BLaER1 (cell line): ENCODE measurements around the gene MGAT2.
"Not testable (repeated sequence)": the region's sequence is repeated elsewhere in the genome, so short reads cannot be mapped to it uniquely, and the experiment has no call there.

Source experiments
- H3K27ac ChIP-seq: shearing (Covaris generic); formaldehyde crosslinking; 2 replicates; pipeline ENCODE4 v1.8.1; 2022
- H3K27me3 ChIP-seq: shearing (Covaris generic); formaldehyde crosslinking; 2 replicates; pipeline ENCODE4 v1.8.1; 2022
- H3K36me3 ChIP-seq: shearing (Covaris generic); formaldehyde crosslinking; 2 replicates; pipeline ENCODE4 v1.8.1; 2022
- H3K4me1 ChIP-seq: shearing (Covaris generic); formaldehyde crosslinking; 2 replicates; pipeline ENCODE4 v1.8.1; 2022
- H3K4me2 ChIP-seq: shearing (Covaris generic); formaldehyde crosslinking; 2 replicates; pipeline ENCODE4 v1.8.1; 2022
- H3K4me3 ChIP-seq: shearing (Covaris generic); formaldehyde crosslinking; 2 replicates; pipeline ENCODE4 v1.8.1; 2022
- H3K9ac ChIP-seq: shearing (Covaris generic); formaldehyde crosslinking; 2 replicates; pipeline ENCODE4 v1.8.1; 2022
- H3K9me3 ChIP-seq: shearing (Covaris generic); formaldehyde crosslinking; 2 replicates; pipeline ENCODE4 v1.8.1; 2022
- H4K20me1 ChIP-seq: shearing (Covaris generic); formaldehyde crosslinking; 2 replicates; pipeline ENCODE4 v1.8.1; 2022
- Cebpa-rat ChIP-seq: shearing (Covaris generic); IDR thresholded peaks from 2 replicates; pipeline ENCODE4 v1.8.1; 2022

Gene MGAT2

DNA sequence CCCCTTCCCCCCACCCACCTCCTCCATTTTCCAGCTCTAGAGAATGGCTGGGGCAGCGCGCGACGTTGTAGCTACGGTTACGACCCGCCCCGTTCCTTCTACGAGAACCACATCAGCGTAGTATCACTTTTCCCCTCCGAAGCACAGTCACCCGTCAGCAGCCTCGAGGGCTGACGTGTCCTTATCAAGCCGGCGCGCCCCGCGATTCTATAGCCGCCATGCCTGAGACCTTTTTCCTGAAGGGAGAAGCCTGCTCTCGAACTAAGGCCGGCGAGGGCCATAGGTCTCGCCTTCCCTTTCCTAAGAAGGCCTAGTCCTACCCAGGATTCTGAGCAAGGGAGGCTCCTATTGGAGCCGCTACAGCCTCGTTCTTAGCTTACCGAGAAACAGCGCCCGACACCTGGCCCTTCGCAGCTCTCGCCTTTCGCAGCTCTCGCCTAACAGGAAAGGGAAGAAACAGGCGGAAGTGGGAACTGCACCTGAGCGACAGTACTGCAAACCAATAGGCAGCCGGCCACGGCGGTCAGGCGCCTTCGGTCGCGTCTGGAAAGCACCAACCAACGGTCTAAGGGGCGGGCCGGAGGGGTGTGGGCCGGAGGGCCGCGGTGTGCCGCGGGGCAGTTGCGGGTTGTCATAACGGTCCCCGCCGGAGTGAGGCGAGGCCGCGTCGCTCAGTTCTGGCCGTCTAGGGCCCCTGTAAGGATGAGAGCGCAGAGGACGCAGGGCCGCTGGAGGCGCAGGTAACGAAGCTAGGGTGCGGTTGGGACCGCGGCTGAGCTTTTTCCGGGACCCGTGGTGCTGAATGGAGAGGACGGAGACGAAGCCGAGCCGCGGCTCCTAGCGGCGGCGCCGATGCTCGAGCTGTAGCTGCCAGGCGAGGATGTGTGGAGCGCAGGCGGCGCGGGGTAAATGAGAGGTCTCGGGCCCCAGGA is at the start of gene MGAT2, which contains the start of gene RPL36AL:
Gene MGAT2 (plus strand): TSS at position 618 of the 932 bp plus-strand sequence. CDS start 470 bp downstream, outside the sequence.
Gene RPL36AL (minus strand): TSS at position 445 of the 932 bp plus-strand sequence. CDS start 1,522 bp downstream, outside the sequence.
- Histone ChIP-seq H3K4me3 (peak within 1 kb of the TSS; percentile 85), H3K4me1 (peaks cover 61% of the 10 kb centered on the region), H3K36me3 (peaks cover 50% of the 10 kb centered on the region), H3K9me3 (no peaks in the 10 kb centered on the region), H3K9ac (peak within 1 kb of the TSS; percentile 96), H4K20me1 (peaks cover 91% of the 10 kb centered on the region), H3K27me3 (no peaks in the 10 kb centered on the region), H3K27ac (peak within 1 kb of the TSS; percentile 95), H3K4me2 (peak within 1 kb of the TSS; percentile 94)
- no peak for TF ChIP-seq Cebpa-rat

DNA sequence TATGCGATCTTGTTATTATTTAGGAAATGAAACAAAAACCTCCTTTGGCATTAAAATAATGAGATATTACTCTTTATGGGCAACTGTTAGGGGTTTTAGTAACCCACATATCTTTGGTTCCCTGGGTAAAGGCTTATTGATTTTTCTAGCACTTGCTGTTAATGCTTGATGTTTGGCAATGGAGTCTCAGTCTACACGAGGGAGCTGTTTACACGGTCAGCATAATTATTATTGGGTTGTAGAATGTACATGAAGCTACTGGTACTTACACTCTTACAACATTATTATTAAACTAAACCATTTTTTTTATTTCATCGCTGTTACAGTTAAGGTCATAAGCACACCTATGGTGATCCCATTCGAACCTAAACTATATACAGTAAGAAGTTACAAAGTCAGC is 46.6 kb upstream of the MGAT2 start:
- H3K4me3 ChIP-seq: no peak overlapping the region
- no peak overlapping the region for H3K27ac ChIP-seq
- no peaks in the 10 kb centered on the region for H3K27me3 ChIP-seq
- no peaks in the 10 kb centered on the region for H3K4me1 ChIP-seq
- H4K20me1 ChIP-seq: peaks cover 24% of the 10 kb centered on the region
- no peak overlapping the region for H3K4me2 ChIP-seq
- TF ChIP-seq Cebpa-rat: no peak
- H3K36me3 ChIP-seq: peaks cover 84% of the 10 kb centered on the region
- peaks cover 21% of the 10 kb centered on the region for H3K9me3 ChIP-seq
- H3K9ac ChIP-seq: no peak overlapping the region

DNA sequence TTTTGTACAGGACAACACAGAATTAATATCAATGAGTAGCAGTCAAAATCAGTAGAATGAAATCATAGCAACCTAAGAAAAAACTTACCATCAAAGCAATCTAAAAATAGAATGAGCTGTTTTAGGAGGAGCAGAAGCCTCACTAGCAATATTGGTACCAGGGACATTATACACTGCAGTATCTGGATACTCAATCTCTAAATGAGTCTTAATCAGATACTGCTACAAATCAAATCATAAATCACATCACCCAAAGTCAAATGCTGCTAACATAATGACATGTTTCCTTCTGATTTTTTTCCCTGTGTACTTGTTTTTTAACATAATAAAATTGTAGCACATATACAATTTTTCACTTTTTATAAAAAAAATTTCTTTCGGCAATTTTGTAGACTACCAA is 42.5 kb upstream of the MGAT2 start:
- Histone ChIP-seq H3K36me3 (peaks cover 95% of the 10 kb centered on the region), H3K9ac (no peak overlapping the region), H3K4me1 (peaks cover 25% of the 10 kb centered on the region), H3K9me3 (peaks cover under 1% of the 10 kb centered on the region; the same call in 1 of the 2 replicates), H4K20me1 (peaks cover 65% of the 10 kb centered on the region), H3K27me3 (no peaks in the 10 kb centered on the region), H3K27ac (no peak overlapping the region), H3K4me2 (no peak overlapping the region), H3K4me3 (no peak overlapping the region)
- TF ChIP-seq Cebpa-rat: no peak

DNA sequence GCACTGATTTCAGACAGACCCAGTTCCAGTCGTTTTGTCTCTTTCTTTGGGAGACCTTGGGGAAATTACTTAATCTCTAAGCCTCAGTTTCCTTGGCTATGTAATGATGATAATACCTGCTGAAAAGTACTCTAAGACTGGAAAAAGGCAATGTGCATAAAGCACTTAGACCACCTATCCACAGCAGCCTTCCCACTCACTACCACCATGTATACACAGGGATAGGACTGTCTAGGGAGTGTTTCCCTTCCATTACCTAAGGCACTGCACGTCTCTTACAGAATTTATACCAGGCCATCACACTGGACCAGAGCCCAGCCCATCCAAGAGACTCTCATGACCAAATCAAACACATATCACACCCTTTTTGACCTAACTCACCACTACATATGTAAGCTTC is 40.8 kb upstream of the MGAT2 start:
- no peak for TF ChIP-seq Cebpa-rat
- Histone ChIP-seq H3K27me3 (no peaks in the 10 kb centered on the region), H3K9me3 (no peaks in the 10 kb centered on the region), H3K4me2 (0 out of 2 replicates have a peak overlapping the region, but pooled peaks have one; percentile 1), H3K36me3 (peaks cover 94% of the 10 kb centered on the region), H3K9ac (no peak overlapping the region), H3K27ac (no peak overlapping the region), H3K4me3 (no peak overlapping the region), H3K4me1 (peaks cover 42% of the 10 kb centered on the region), H4K20me1 (peaks cover 82% of the 10 kb centered on the region)

DNA sequence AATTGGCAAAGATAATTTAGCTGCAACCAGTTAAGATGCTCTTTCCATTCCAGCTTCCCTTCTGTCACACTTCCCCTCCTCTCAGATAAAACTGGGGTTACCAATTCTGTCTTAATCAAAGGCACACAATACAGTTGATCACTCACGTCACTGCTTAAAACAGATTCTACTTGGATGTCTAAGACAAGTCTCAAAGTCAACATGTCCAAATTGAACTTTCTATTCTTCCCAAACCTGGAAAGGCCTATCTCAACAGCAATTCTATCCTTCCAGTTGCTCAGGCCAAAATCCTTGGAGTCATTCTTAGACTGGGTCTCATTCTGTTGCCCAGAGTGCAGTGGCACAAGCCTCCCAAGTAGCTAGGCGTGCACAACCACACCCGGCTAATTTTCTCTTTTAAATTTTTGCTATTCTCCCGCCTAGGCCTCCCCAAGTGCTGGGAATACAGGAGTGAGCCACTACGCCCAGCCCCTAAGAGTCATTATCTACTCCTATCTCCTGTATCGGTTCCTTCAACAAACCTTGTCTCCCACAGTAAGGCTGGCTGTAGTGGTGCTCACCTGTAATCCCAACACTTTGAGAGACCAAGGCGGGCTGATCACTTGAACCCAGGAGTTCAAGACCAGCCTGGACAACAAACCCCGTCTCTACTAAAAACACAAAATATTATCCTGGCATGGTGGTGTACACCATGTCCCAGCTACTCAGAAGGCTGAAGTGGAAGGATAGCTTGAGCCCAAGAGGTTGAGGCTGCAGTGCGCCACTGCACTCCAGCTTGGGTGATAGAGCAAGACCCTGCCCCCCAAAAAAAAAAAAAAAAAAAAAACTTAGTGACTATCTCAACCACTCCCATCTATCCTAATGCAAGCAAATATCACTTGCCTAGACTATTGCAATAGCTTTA is 39.1 kb upstream of the MGAT2 start:
- H3K4me1 ChIP-seq: peaks cover 45% of the 10 kb centered on the region
- no peak overlapping the region for H3K27ac ChIP-seq
- H3K9me3 ChIP-seq: no peaks in the 10 kb centered on the region
- 0 out of 2 replicates have a peak overlapping the region, but pooled peaks have one; percentile 2 for H3K4me2 ChIP-seq
- H3K9ac ChIP-seq: no peak overlapping the region
- H3K36me3 ChIP-seq: peaks cover 82% of the 10 kb centered on the region
- H4K20me1 ChIP-seq: peaks cover 94% of the 10 kb centered on the region
- TF ChIP-seq Cebpa-rat: no peak
- no peak overlapping the region for H3K4me3 ChIP-seq
- H3K27me3 ChIP-seq: no peaks in the 10 kb centered on the region

DNA sequence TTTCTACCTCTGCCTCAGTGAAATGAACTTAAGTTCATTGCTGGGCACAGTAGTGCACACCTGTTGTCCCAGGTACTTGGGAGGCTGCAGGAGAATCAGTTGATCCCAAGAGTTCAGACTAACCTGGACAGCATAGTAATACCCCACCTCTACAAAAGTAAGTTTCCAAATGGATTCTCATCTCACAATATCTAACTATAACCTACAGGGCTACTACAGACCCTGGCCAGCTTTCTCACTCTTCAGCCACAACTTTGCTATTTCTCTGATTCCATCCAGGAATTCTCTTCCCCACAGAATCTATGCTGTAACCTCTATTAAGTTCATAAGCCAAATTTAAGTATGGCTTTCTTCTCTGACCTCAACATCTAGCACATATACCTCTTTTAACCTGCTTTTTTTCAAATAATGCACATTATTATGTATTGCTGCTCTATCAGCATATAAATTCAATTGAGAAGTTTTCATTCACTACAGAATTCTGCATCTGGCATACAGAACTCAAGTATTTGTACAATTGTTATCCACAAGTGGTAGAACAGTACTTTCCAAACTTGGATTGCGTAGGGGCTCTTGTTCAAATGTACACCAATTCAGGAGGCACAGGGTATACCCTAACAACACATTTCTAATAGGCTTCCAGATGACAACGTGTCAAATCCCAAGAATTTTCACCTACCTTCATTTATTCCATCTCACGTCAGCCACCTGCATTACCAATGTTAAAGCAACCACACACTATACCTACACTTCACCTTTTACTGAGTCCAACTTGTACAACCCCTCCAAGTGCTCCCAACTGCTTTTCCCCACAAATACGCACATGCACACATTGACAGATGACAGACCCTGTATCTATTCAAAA is 38.3 kb upstream of the MGAT2 start:
- H4K20me1 ChIP-seq: peaks cover 86% of the 10 kb centered on the region
- 0 out of 2 replicates have a peak overlapping the region, but pooled peaks have one; percentile 18 for H3K4me2 ChIP-seq
- H3K27ac ChIP-seq: no peak overlapping the region
- peaks cover 45% of the 10 kb centered on the region for H3K4me1 ChIP-seq
- no peak overlapping the region for H3K4me3 ChIP-seq
- H3K9ac ChIP-seq: no peak overlapping the region; the same call in 1 of the 2 replicates
- H3K9me3 ChIP-seq: no peaks in the 10 kb centered on the region
- H3K27me3 ChIP-seq: no peaks in the 10 kb centered on the region
- no peak for TF ChIP-seq Cebpa-rat
- peaks cover 73% of the 10 kb centered on the region for H3K36me3 ChIP-seq

DNA sequence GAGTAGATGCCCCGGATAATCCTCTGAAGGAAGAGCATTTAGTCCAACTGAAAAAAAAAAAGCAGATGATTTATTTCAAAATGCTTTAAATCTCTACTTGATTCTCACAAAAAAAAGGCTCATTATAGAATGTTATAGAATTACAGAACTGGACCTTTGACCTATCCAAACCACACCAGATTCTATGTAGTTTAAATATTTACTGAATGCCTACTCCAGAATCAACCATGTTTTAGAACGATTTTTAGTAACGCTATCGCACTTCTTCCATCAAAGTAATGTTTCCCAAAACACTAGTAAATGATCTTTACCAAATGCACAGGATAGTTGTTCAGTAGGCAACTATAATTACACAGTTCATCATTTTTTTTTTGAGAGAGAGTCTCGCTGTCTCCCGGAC is 37.0 kb upstream of the MGAT2 start:
- peaks cover 74% of the 10 kb centered on the region for H4K20me1 ChIP-seq
- H3K4me3 ChIP-seq: peak overlapping the region; percentile 81
- peak overlapping the region; percentile 98; the same call in 1 of the 2 replicates for H3K9ac ChIP-seq
- H3K4me2 ChIP-seq: peak overlapping the region; percentile 91
- H3K27ac ChIP-seq: no peak overlapping the region
- H3K4me1 ChIP-seq: peaks cover 45% of the 10 kb centered on the region
- H3K27me3 ChIP-seq: no peaks in the 10 kb centered on the region
- H3K9me3 ChIP-seq: no peaks in the 10 kb centered on the region
- H3K36me3 ChIP-seq: peaks cover 65% of the 10 kb centered on the region
- TF ChIP-seq Cebpa-rat: no peak

DNA sequence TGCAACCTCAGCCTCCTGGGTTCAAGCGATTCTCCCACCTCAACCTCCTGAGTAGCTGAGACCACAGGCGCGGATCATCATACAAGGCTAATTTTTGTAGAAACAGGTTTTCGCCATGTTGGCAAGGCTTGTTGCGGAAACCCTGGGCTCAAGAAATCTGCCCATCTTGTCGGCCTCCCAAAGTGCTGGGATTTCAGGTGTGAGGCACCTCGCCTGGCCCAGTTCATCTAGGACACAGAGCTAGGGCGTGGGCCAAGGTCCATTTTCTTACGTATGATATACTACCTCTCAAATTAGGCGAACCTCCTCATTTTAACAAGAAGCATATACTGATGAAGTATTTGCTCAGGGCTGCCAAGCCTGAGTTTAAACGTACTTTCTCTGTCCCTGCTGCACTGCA is 36.5 kb upstream of the MGAT2 start:
- H3K4me3 ChIP-seq: peak overlapping the region; percentile 81
- H4K20me1 ChIP-seq: peaks cover 69% of the 10 kb centered on the region
- 0 out of 2 replicates have a peak overlapping the region, but pooled peaks have one; percentile 98 for H3K27ac ChIP-seq

DNA sequence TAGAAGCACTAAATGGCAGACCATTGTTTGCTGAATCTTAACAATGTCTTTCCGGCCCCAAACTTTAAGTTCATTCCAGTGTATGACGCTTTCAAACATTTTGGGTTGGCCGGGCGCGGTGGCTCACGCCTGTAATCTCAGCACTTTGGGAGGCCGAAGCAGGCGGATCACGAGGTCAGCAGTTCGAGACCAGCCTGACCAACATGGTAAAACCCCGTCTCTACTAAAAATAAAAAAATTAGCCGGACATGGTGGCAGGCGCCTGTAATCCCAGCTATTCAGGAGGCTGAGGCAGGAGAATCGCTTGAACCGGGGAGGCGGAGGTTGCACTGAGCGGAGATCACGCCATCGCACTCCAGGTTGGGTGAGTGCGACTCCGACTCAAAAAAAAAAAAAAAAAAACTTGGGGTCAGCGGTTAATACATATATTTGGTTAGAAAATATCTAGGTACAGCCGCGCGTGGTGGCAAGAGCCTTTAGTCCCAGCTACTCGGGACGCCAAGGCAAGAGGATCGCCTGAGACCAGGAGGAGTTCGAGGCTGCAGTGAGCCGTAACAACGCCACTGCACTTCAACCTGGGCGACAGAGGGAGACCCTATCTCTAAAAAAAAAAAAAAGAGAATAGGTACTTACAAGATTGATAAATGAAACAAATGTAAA is 35.5 kb upstream of the MGAT2 start:
- not testable (repeated sequence) for H3K9me3 ChIP-seq, H3K27me3 ChIP-seq
- peaks cover 59% of the 10 kb centered on the region for H4K20me1 ChIP-seq
- peak overlapping the region; percentile 91 for H3K4me2 ChIP-seq
- H3K27ac ChIP-seq: peak overlapping the region; percentile 98
- H3K4me1 ChIP-seq: peaks cover 37% of the 10 kb centered on the region
- H3K9ac ChIP-seq: peak overlapping the region; percentile 98
- H3K4me3 ChIP-seq: peak overlapping the region; percentile 81
- H3K36me3 ChIP-seq: peaks cover 51% of the 10 kb centered on the region

More for the DNA sequence above, 36.5 kb upstream of the MGAT2 start:
- Histone ChIP-seq H3K36me3 (peaks cover 61% of the 10 kb centered on the region), H3K9me3 (no peaks in the 10 kb centered on the region), H3K27me3 (no peaks in the 10 kb centered on the region), H3K4me1 (peaks cover 45% of the 10 kb centered on the region), H3K9ac (peak overlapping the region; percentile 98), H3K4me2 (peak overlapping the region; percentile 91)
- no peak for TF ChIP-seq Cebpa-rat
